ENCODE measurements around the gene GPR15. TPM values are rescaled to one million over a fixed set of nuclear protein-coding genes. Genes with fewer than 3 reads are reported as not detected.

Gene GPR15
- total RNA-seq, 1 experiment from 2014 or later: not detected

GRCh38 chr3:98551754-98552153 lies 20.0 kb downstream of the GPR15 start:
- Histone ChIP-seq H3K18ac (ENCODE audit: insufficient read length, low read depth, low read length) (no peak overlapping the region), H3T11ph (ENCODE audit: low read length) (no peak overlapping the region), H3K4ac (ENCODE audit: low read depth, low read length) (no peak overlapping the region), H3K4me2 (ENCODE audit: insufficient read depth, insufficient read length, low read length) (no peak overlapping the region), H3K14ac (ENCODE audit: insufficient read depth, low read length) (no peak overlapping the region), H2AK5ac (ENCODE audit: insufficient read length, low read length) (no peak overlapping the region), H3K56ac (ENCODE audit: insufficient read length, low read depth, low read length) (no peak overlapping the region), H2BK12ac (ENCODE audit: insufficient read length, low read depth, low read length) (no peak overlapping the region), H2BK5ac (ENCODE audit: insufficient read length, low read length) (no peak overlapping the region), H4K8ac (replicated peaks; ENCODE audit: insufficient read length, low read depth, low read length) (no peak overlapping the region), H3K4me1 (ENCODE audit: insufficient read depth, low read length) (no peaks in the 10 kb centered on the region), H3K79me2 (ENCODE audit: insufficient read depth, low read length) (no peaks in the 10 kb centered on the region), H4K5ac (ENCODE audit: insufficient read length, low read depth, low read length) (no peak overlapping the region), H3K9ac (ENCODE audit: extremely low read depth, insufficient read length, low read length) (no peak overlapping the region), H2BK120ac (ENCODE audit: low read depth, low read length, poor library complexity, severe bottlenecking) (no peak overlapping the region), H2AFZ (ENCODE audit: low read length) (no peak overlapping the region), H2BK20ac (ENCODE audit: low read depth, low read length, poor library complexity, severe bottlenecking) (no peak overlapping the region), H4K20me1 (ENCODE audit: control insufficient read depth, insufficient read depth, insufficient read length) (no peaks in the 10 kb centered on the region), H2BK15ac (ENCODE audit: low read depth, low read length) (no peak overlapping the region), H4K91ac (ENCODE audit: insufficient read length, low read depth, low read length) (no peak overlapping the region), H3K23ac (ENCODE audit: insufficient read length, low read depth, low read length) (no peak overlapping the region), H3K23me2 (ENCODE audit: insufficient read length, low read depth, low read length, poor library complexity, severe bottlenecking) (no peaks in the 10 kb centered on the region), H3K79me1 (ENCODE audit: insufficient read depth, low read depth, low read length, poor library complexity, severe bottlenecking) (no peaks in the 10 kb centered on the region), H3K9me3 (ENCODE audit: control insufficient read depth, low read depth, low read length) (no peaks in the 10 kb centered on the region), H3K27me3 (ENCODE audit: insufficient read depth, low read length) (no peaks in the 10 kb centered on the region), H3K27ac (ENCODE audit: insufficient read length, low read depth, low read length) (no peak overlapping the region)
- no CpG with 5 or more reads among the region's 3 CpGs for WGBS (ENCODE audit: extremely low coverage, insufficient read length, low lambda C conversion rate)
- DNase-seq: no peak
- H3K9me3 Mint-ChIP-seq: no peaks in the 10 kb centered on the region
- H3K27me3 Mint-ChIP-seq (ENCODE audit: low read depth): no peaks in the 10 kb centered on the region
- no peak overlapping the region for H3K4me3 Mint-ChIP-seq
- TF ChIP-seq, protein P1, sequence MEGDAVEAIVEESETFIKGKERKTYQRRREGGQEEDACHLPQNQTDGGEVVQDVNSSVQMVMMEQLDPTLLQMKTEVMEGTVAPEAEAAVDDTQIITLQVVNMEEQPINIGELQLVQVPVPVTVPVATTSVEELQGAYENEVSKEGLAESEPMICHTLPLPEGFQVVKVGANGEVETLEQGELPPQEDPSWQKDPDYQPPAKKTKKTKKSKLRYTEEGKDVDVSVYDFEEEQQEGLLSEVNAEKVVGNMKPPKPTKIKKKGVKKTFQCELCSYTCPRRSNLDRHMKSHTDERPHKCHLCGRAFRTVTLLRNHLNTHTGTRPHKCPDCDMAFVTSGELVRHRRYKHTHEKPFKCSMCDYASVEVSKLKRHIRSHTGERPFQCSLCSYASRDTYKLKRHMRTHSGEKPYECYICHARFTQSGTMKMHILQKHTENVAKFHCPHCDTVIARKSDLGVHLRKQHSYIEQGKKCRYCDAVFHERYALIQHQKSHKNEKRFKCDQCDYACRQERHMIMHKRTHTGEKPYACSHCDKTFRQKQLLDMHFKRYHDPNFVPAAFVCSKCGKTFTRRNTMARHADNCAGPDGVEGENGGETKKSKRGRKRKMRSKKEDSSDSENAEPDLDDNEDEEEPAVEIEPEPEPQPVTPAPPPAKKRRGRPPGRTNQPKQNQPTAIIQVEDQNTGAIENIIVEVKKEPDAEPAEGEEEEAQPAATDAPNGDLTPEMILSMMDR (conservative IDR thresholded peaks at IDR 0.05): no peak
- H3K27ac Mint-ChIP-seq: no peak overlapping the region
- peaks cover 0 to 5% of the 10 kb centered on the region in 2 experiments; a peak in 1 of 4 replicates for H3K4me1 Mint-ChIP-seq
- H3K36me3 Mint-ChIP-seq (ENCODE audit: insufficient read depth in 1 of 3, low read depth in 3 of 3): no peaks in the 10 kb centered on the region
